ENCODE results near the gene GABRB2.

GABRB2 gene

DNA sequence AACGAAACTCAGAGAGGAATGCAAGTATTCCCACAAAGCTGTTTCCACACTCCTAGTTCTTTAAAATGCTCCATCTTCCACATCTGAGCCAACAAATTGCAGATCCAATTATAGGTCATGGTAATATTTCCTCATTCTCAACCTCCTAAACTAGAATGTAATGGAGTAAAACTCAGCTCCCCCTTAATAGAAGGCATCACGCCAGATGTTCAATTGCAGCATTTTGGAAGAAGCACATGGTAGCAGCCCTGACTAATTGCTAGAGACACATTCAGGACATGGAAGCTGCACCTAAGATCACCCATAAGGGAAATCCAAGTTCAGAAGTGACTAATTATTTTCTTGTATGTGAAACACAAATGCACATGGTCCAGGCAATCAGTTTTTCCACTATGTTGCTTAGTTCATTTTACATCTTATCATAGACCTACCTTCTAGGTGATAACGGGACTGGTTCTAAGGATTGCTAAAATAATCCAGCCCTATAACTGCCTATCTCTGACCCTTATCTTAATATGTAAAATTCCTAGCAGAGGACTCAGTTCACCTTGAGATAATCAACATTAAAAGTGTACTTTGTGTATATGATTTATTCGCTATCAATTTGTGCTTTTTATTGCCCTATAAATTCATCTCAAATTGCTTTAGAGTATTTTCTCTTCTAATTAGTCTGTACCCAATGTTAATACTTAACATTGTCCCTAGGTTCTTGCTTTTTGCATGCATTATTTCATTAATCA is 75.1 kb downstream of the GABRB2 start:
- DNase-seq (ENCODE audit: low read depth), result no peak

DNA sequence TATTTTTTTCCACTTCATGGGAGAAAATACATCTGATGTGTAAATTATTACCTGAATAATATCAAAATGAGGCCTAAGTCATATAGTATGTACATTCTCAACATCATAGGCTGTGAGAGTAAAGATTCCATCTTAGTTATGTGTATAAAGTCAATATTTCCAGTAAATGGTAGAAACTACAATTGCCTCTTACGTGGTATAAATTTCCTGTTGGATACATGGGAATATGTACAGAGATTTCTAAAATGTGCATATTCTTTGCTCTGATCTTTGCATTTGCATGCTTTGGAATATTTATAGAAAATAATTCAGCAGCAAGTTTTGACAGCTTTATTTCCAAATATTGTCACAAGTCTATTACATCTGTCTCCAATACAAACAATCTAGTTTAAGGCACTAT is 78.8 kb downstream of the GABRB2 start:
- DNase-seq (ENCODE audit: low read depth), result no peak

DNA sequence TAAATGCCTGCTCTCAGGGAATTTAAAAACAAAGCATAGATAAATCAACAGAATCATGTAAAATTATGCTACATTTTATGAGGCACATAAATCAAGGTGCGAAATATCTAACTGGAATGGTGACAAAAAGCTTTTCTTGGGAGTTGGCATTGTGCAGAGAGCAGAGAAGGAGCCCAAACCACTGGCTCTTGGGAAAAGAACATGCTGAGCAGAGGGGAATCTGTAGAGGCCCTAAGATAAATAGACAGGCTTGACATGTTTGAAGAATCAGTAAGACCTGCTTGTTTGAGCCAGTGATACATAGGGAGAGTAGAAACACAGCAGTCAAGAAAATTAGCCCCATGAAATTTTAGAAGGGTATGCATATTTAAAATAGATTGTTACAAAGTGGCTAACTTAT is 85.8 kb downstream of the GABRB2 start:
- DNase-seq (ENCODE audit: low read depth), result no peak

DNA sequence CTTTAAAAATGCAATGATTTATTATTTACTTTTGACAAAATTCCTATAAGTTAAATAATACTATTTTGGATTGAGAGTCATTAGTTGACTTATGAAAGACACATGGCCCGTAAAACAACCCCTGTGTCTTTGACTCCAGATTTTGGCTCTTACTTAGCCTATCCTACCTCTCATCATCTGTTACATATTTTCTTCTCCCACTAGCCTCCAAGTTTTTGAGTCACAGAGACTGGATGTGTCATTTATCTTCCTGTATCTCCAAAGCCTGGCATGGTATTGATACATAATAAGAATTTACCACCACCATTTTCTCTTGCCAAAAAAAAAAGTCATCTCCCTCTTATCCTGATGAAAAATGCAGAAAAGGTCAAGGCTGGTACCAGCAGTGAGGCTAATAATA is 99.9 kb downstream of the GABRB2 start:
- no peak for DNase-seq (ENCODE audit: low read depth)

DNA sequence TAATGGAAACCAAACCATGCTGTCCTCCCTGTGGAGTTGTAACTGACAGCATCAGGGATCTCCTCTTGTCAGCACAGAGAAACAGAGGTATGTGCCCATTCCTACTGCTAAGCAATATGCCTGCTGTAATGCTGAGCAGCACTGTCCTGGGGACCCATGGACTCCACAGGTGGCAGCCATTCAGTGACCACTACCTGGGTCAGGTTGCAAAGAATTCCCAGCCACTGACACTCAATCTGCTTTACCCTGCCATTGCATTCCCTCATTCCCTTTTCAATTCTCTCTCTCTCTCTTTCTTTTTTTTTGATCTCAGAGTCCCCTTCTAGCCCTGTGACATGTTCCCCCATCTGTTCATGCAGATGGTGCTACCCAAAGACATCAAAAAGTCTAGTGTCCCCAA is 104.1 kb downstream of the GABRB2 start:
- no peak for DNase-seq (ENCODE audit: low read depth)

DNA sequence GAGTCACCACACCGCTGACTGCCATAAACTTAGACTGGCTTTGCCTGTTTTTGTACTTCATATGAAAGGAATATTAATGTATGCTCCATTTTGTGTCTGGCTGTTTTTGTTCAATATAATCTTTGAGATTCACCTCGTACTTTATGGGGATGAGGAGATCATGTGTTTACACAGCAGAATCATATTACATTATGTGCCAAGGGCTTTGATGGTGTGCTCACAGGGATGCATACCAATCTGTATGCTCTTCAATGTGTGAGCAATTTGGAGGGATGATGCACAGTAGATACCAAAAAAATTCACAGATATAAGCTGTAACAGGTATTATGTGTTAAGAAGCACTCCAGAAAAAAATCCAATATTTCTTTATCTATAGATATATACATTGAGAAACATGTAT is 113.7 kb downstream of the GABRB2 start:
- DNase-seq (ENCODE audit: low read depth), result no peak

DNA sequence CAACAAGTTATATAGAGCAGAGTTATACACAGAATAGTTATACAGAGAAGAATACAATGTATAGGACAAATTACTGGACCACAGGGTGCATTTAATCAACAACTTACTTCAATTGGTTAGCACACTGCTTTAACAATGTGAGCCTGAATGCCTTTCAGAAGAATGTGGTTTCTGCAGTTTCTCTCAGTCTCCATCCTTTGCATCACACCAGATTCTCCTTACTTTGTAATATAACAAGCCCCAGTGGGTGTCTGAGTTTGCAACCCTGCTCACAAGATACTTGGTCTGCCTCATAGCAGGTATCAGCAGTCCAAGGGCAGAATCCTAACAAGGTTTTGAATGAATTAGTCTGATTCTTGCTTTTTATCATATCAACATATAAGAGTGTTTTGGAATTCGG is 114.6 kb downstream of the GABRB2 start:
- no peak for DNase-seq (ENCODE audit: low read depth)

DNA sequence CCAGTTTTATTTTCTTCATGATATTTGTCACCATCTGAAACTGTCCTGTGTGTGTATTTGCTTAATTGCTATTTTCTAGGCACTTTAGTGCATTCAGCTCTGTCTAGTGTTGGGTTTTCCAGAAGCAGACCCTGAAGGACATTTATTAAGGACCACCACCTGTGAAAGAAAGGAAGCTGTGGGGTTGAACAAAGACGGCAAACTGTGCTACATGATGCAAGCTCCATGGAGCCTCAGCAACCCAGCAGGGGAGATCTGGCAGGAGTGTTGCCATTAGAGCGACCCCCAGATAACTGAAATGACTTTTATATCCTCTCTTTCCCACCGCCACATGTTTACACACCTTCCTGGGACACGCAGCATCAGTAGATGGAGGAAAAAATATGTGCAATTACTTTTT is 125.5 kb downstream of the GABRB2 start:
- DNase-seq (ENCODE audit: low read depth), result no peak

DNA sequence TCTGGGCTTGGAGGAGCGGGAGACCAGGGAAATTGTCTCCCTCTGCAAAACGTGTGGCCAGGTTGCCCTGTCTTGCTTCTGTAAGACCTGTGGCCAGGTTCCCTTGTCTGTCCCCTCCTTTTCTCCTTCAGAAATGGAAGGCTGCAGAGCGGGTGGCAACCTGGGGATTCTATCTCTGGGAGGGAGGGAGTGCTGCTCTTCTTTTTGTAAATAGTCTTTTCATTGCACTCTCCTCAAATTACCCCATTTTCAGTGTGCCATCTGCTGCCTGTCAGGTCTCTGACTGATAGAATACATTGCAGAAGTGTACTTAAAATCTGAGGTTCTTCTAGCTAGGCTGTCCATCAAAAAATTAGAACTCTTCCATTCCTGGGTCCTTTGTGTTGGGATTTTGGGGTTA is 126.0 kb downstream of the GABRB2 start:
- DNase-seq (ENCODE audit: low read depth), result no peak

DNA sequence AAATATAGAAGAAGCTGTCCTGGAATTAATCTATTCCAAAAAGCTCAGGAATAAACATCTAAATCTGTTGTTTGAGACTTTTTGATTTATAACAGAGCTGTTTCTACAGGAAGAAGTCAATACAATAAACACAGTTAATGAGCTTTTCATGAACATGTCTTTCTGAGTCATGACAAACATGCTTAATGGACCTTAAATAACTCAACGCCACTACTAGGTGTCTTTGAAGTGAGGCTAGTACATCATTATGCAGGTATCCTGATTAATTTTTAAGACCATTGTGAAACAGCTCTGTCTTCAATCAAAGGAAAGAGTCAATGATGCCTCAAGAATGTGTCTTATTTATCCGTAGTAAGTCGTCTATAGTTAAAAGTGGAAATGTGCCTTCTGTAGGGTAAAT is 131.6 kb downstream of the GABRB2 start:
- no peak for DNase-seq (ENCODE audit: low read depth)

DNA sequence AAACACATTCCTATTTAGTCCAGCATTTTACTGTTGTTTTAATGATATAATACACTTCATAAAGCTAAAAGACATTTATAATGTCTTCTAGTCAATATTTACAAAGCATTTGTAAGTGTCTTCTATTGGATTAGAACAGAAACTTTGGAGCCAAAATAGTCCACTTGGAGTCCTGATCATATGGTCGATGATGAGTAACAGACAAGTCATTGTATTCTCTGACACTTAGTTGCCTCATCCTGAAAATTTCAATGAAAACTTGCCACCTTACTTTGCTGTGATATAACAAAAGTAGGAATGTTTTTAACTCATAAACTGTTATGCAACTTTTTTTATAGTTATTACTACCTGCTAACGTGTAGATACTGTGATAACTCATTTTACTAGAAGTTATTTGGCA is 132.5 kb downstream of the GABRB2 start:
- no peak for DNase-seq (ENCODE audit: low read depth)

DNA sequence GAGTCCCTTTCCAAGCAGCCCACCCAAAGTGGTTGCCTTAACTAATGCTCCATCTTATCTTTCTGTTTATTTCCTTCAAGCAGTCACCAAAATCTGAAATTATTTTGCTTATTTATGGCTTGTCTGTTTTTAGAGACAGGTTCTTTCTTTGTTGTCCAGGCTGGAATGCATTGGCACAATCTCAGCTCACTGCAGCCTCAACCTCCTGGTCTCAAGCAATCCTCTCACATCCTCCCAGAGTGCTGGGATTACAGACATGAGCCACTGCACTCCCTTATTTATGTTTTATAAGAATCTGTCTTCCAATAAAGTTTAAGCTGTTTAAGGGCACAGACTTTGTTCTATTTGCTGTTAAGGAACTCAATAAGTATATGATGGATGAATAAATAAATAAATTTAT is 133.7 kb downstream of the GABRB2 start:
- no peak for DNase-seq (ENCODE audit: low read depth)

DNA sequence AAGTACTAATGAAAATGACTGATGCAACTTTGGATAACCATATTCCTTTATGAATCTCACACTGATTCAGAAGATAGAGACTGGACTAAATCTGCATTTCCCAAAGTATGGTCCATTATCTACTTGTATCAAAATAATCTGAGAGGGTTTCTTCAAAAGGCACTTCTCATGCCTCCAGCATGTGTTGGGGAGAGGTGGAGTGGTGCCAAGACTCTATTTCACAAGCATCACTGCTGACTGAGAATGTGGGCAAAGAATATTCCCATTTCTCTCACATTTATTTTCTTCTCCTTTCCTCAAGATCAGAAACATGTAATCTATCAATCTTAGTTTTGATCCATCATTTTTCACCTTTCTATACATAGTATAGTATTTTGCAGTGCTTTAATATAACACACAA is 135.4 kb downstream of the GABRB2 start:
- DNase-seq (ENCODE audit: low read depth), result no peak

DNA sequence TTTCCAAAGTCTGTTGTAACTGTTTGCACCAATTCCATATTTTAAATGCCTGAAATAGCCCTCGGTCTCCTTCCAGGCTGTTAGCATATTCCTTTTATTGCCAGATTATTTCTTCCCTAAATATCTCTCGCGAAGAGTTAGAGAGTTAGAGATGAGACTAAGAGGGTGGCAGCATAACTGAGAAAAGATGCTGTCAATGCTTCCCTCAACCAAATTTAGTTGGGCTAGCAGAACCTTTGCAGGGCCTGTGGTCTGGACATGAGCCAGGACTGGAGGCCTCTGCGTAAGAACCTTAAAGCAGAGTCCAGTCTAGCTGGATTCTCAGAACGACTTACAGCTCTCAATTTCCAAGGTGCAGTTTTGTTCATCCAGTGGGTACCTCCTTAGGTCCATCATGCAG is 135.9 kb downstream of the GABRB2 start:
- DNase-seq (ENCODE audit: low read depth), result no peak

DNA sequence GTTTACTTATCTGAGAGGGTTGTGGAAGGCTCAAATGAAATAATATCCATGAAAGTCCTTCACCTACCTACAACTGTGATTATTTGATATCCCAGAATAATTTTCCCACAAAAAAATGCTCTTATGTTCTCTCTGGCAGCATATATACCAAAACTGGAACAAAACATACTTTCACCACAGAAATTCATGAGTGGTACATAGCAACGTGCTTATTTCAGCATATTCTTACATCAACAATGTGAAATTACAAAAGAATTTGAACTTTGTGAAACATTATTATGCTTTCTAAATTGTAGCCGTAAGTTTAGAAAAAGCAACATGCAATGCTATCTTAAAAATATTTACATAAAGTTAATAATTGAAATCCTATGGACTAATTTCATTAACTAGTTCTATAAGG is 137.1 kb downstream of the GABRB2 start:
- DNase-seq (ENCODE audit: low read depth), result no peak

DNA sequence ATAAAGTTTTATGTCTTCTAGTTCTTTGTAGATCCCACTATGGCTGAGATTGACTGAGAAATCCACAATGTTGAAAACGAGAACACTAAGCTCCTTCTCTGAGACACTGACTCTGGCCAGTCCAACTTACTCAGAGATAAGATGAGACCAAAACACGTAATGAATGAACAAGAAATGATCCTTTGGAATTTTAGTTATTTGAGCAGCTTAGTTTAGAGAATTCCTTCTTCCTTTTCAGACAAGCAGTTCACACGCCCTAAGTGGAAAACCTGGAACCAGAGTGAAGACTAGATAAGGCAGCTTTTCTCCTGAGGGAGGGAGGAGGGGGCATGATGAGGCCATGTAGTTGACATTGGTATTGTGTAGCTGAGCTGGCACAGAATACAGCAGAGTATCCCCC is 139.6 kb downstream of the GABRB2 start:
- DNase-seq (ENCODE audit: low read depth), result no peak

DNA sequence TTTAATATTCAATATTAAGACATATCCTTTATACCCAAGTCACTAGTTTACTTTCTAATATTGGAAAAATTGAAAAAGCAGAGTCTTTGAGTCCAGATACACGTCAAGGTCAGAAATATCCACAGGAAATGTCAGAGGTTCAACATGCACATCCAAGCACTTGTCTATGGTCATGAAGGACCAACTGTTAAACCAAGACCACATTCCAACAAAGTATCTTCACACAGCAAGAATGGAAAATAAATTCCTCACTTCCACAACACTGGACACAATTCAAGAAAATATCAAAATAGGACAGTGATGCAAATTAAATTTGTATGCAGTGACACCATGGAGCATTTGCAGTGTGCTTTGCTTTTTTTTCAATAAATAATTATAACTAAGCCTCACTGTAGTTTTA is 142.5 kb downstream of the GABRB2 start:
- no peak for DNase-seq (ENCODE audit: low read depth)

DNA sequence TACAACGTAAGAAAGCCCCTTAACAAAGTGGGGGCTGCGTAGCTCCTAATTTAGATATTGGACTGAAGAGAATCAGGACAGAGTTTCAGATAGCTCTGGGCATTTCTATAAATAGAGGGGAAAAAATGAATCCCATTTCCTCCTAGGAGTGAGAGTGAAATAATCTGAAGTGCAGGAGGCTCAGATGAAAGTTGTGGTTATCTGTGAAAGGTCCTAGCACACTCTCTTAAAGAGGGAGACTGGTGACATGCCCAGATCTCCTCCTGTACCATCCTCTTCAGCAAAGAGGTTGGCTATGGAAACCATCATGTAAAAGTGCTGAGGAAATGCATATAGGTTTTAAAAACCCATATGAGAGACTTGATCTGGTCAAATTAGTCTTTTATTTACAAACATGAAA is 143.4 kb downstream of the GABRB2 start:
- no peak for DNase-seq (ENCODE audit: low read depth)

DNA sequence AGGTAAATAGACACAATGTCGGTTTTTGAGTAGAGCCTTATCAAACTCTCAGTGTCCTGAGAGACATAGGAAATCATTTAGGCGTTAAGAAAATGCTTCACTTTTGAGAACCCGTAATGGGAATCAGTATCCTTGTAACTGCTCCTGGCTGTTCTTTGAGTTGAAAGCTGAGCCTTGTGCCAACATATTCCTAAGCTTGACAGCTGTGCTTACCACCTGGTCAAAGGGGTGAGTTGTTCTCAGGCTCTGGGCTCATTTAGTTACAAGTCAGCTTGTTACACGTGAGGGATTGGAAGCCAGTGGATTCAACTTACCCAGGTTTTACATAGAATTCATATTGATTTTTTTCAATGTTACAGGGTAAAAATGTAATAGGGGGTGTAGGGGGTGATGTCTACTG is 145.9 kb downstream of the GABRB2 start:
- no peak for DNase-seq (ENCODE audit: low read depth)

DNA sequence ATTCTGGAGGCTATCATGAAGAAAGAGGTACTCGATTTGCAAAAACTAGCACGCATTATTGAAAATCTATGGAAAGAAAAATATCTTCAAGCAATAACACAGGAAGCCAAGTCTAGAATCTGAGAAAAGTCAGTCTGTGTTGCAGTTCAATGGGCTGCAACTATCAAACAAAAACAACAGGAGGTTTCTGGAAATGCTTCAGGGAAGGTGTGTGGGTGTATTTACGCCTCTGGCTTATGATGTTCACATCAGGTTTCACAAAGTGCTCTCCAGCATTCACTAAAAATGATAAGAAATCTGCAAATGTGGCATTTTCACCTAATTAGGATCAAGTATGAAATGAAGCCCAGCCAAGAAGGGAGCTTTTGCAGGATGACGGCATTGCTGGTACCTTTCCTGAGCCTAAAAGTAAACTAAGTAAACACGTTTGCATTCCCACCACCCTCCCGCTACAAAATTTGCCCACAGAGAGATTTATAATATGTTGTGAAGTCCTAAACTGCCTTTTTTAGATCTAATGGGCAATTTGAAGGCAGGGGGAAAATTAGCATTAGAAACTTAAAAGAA is 146.4 kb downstream of the GABRB2 start:
- DNase-seq (ENCODE audit: low read depth), result no peak

DNA sequence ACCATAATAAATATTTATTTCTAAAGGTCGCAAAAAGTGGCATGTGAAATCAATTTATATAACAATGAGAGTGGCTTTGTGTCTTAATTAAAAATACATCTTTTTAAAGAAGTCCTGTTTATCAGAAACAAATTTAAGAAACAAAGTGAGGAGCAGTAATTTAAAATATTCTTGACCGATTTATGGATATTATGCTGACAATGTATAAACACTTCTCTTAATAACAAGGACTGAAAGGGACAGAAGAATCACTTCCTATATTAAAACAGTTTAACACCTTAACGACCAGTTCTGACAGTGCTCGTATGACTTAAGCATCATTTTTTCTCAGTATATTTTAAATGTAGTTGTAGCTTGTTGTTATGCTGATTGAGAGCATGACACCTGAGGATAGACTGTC is 149.1 kb downstream of the GABRB2 start:
- DNase-seq (ENCODE audit: low read depth), result no peak

DNA sequence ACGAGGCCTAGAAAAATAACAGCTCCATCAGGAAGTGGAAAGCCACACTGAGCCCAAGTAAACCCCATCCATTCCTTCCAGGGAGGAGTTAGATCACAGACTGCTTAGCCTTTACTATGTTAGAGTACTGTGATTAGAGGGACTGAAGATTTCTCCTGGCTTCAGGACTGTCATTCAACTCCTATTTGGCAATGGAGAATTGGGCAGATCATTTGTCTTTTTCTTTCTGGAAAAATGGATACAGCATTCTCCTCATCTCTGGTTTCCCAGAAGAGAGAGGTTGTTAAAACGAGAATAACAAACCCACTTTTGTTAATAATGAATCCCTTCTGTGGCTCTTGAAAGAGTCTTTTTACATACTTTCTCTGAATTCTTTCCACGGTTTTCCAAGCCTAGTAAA is 150.4 kb downstream of the GABRB2 start:
- no peak for DNase-seq (ENCODE audit: low read depth)

DNA sequence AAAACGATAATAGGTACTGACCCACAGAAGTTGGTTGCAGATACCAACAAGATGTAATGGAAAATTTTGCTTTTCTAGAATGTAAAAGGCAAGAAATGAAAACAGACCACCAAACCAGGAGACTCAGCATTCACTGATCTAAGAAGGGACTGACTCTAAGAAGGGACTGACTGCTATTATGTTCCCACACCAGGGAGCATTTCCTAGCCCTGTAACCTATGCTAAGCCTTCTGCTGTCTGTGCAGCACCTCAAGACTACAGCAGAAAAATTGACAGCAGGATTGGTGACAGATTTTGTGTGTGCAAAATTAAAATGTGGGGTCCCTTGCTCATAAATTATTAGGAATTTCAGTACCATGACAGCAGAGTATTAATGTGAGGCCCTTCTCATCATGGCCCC is 154.8 kb downstream of the GABRB2 start:
- DNase-seq (ENCODE audit: low read depth), result no peak

DNA sequence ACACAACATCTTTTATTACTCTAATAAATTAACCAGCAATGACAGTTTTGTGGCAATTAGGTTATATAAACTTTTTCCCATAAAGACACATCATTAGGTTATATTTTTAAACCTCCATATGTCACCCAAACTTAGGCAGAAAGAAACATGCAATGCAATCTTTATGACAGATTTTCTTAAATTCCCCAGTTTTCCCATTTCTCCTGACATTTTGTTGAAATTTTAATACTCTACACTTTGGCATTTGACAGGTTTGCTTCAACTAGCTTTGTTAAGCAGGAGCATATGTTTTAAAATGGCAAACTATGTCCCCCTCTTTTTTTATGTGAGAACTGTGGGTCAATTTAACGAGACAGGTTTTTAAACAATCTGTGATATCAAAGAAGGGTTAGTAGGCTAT is 155.5 kb downstream of the GABRB2 start:
- DNase-seq (ENCODE audit: low read depth), result no peak
